Activated effector memory CD4-positive, alpha-beta T cell treated with Interleukin-2 at 50 U/mL for 16 hours (primary cell): ENCODE measurements around the gene UBE2L6.

Experiments
- DNase-seq: peaks from one replicate; pipeline ENCODE4 v3.0.0-alpha.2; 2020

The UBE2L6 gene

GRCh38 chr11:57527056-57527631 lies 40.3 kb downstream of the UBE2L6 start:
- peak; percentile 55 for DNase-seq

GRCh38 chr11:57523419-57523818 lies 44.1 kb downstream of the UBE2L6 start:
- no peak for DNase-seq

GRCh38 chr11:57521116-57521515 lies 46.4 kb downstream of the UBE2L6 start:
- DNase-seq = no peak

- no peak for DNase-seq
Measured at GRCh38 chr11:57516061-57516443, 51.4 kb downstream of the UBE2L6 start.

GRCh38 chr11:57515332-57516060 lies 52.0 kb downstream of the UBE2L6 start, which contains the start of gene SLC43A1:
SLC43A1 (minus strand) TSS chr11:57515702; CDS start chr11:57514111, 1,591 bp downstream.
- no peak for DNase-seq

- DNase-seq = peak; percentile 37
Measured at GRCh38 chr11:57514538-57515331, 52.7 kb downstream of the UBE2L6 start.

- peak; percentile 14 for DNase-seq
Measured at GRCh38 chr11:57513911-57514537, 53.4 kb downstream of the UBE2L6 start.

- no peak for DNase-seq
Measured at GRCh38 chr11:57513452-57513795, 54.0 kb downstream of the UBE2L6 start.

- DNase-seq = no peak
Measured at GRCh38 chr11:57512646-57513451, 54.6 kb downstream of the UBE2L6 start.

- DNase-seq = no peak
Measured at GRCh38 chr11:57511741-57512430, 55.6 kb downstream of the UBE2L6 start.

GRCh38 chr11:57508341-57509170 lies 58.9 kb downstream of the UBE2L6 start:
- DNase-seq = no peak

GRCh38 chr11:57506522-57506921 lies 61.0 kb downstream of the UBE2L6 start:
- no peak for DNase-seq

GRCh38 chr11:57504511-57504910 lies 63.0 kb downstream of the UBE2L6 start:
- no peak for DNase-seq

GRCh38 chr11:57502870-57503269 lies 64.6 kb downstream of the UBE2L6 start:
- DNase-seq = no peak

- DNase-seq = no peak
Measured at GRCh38 chr11:57502376-57502775, 65.1 kb downstream of the UBE2L6 start.

- DNase-seq = no peak
Measured at GRCh38 chr11:57501953-57502352, 65.5 kb downstream of the UBE2L6 start.
